Activated CD8-positive, alpha-beta T cell treated with anti-CD3 and anti-CD28 coated beads for 36 hours (primary cell): ENCODE results near the gene EFCAB6. TPM values are rescaled to one million over a fixed set of nuclear protein-coding genes. Genes with fewer than 3 reads are reported as not detected.

Source experiments
- ATAC-seq: fragments of 200-7000 bp; cut with Tn5 transposase; one replicate; pipeline ENCODE4 v1.10.0; 2021; ENCODE audit warnings: mild to moderate bottlenecking, moderate library complexity
- CTCF ChIA-PET: fragments of 350-600 bp; sonication (Branson Sonifier 250); formaldehyde crosslinking; loops from one replicate; lab custom pipeline; 2021; ENCODE audit warnings: antibody characterized with exemption; lab: Charles Lee
- POLR2A ChIA-PET: fragments of 350-600 bp; sonication (Branson Sonifier 250); formaldehyde crosslinking; loops from one replicate; lab custom pipeline; 2021; ENCODE audit warnings: antibody characterized with exemption; lab: Charles Lee
- DNase-seq: peaks from one replicate; pipeline ENCODE4 v3.0.0-alpha.2; 2020
- H3K27ac Mint-ChIP-seq: one replicate; pipeline ENCODE4 v1.8.0; 2021; ENCODE audit warnings: mild to moderate bottlenecking, mixed read lengths
- H3K27me3 Mint-ChIP-seq: one replicate; pipeline ENCODE4 v1.8.0; 2021; ENCODE audit warnings: mixed read lengths
- H3K36me3 Mint-ChIP-seq: one replicate; pipeline ENCODE4 v1.8.0; 2021; ENCODE audit warnings: low read depth, mixed read lengths
- H3K4me1 Mint-ChIP-seq: one replicate; pipeline ENCODE4 v1.8.0; 2021; ENCODE audit warnings: low read depth, mixed read lengths
- H3K4me3 Mint-ChIP-seq: one replicate; pipeline ENCODE4 v1.8.0; 2021; ENCODE audit warnings: mild to moderate bottlenecking, moderate library complexity, mixed read lengths
- H3K9me3 Mint-ChIP-seq: one replicate; pipeline ENCODE4 v1.8.0; 2021; ENCODE audit warnings: mixed read lengths
- intact Hi-C: fragments of 100-400 bp; cut with micrococcal nuclease; formaldehyde crosslinking; loops from one replicate; pipeline ENCODE4 v1.10.0; 2022
- total RNA-seq, 2 experiments: library from RNA; stranded (reverse); gene quantifications; one replicate each; pipeline ENCODE4 v1.2.3, GENCODE V29; 2021
- TF ChIP-seq, protein P1 (sequence below): fragments of 200-600 bp; IDR thresholded peaks from one replicate; pipeline ENCODE4 v1.8.0; 2022; ENCODE audit warnings: antibody characterized with exemption, mild to moderate bottlenecking

Gene EFCAB6
- total RNA-seq, 2 experiments from 2014 or later, result 0.16 to 0.29 TPM

DNA sequence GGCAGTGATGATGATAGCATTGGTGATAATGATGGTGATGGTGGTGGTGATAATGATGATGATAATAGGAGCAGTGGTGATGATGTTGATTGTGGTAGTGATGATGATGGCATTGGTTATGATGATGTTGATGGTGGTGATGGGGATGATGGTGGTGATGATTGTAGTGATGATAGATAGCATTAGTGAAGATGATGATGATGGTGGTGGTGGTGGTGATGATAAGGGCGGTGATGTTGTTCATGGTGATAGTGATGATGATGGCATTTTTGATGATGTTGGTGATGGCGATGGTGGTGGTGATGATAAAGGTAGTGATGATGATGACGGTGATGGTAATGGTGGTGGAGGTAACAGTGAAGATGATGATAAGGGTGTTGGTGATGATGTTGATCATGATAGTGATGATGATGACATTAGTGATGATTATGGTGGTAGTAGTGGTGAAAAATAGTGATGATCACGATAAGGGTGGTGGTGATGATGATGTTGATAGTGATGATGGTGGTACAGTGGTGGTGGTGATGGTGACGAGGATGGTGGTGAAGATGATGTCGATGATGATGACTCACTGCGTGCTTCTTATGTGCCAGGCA, 307.3 kb downstream of the EFCAB6 start:
- Mint-ChIP-seq H3K27ac (no peak overlapping the region), H3K4me1 (no peaks in the 10 kb centered on the region), H3K36me3 (no peaks in the 10 kb centered on the region), H3K9me3 (no peaks in the 10 kb centered on the region), H3K27me3 (no peaks in the 10 kb centered on the region), H3K4me3 (no peak overlapping the region)
- ChIA-PET POLR2A (no interaction called here), CTCF (no interaction called here)
- intact Hi-C loops, result no loop called here
- DNase-seq (no peak), ATAC-seq (no peak)
- TF ChIP-seq, protein P1, sequence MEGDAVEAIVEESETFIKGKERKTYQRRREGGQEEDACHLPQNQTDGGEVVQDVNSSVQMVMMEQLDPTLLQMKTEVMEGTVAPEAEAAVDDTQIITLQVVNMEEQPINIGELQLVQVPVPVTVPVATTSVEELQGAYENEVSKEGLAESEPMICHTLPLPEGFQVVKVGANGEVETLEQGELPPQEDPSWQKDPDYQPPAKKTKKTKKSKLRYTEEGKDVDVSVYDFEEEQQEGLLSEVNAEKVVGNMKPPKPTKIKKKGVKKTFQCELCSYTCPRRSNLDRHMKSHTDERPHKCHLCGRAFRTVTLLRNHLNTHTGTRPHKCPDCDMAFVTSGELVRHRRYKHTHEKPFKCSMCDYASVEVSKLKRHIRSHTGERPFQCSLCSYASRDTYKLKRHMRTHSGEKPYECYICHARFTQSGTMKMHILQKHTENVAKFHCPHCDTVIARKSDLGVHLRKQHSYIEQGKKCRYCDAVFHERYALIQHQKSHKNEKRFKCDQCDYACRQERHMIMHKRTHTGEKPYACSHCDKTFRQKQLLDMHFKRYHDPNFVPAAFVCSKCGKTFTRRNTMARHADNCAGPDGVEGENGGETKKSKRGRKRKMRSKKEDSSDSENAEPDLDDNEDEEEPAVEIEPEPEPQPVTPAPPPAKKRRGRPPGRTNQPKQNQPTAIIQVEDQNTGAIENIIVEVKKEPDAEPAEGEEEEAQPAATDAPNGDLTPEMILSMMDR, result no peak

DNA sequence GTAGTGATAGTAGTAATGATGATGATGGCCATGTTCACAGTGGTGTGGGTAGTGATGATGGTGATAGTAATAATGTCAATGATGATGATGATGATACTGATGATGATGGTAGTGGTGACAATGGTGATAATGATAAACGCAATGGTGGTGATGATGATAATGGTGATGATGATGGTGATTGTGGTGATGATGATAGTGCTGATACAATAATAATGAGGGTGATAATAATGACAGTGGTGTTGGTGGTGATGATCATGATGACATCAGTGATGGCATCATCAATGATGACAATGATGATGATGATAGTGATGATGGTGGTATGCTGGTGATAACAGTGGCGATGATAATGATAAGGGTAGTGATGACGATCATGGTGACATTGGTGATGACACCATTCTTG, 308.0 kb downstream of the EFCAB6 start:
- Mint-ChIP-seq H3K4me1 (no peaks in the 10 kb centered on the region), H3K36me3 (no peaks in the 10 kb centered on the region), H3K4me3 (no peak overlapping the region), H3K27me3 (no peaks in the 10 kb centered on the region), H3K9me3 (no peaks in the 10 kb centered on the region), H3K27ac (no peak overlapping the region)
- POLR2A ChIA-PET, result no interaction called here
- intact Hi-C loops, result no loop called here
- CTCF ChIA-PET, result no interaction called here
- TF ChIP-seq, protein P1, result no peak
- DNase-seq (no peak), ATAC-seq (no peak)

DNA sequence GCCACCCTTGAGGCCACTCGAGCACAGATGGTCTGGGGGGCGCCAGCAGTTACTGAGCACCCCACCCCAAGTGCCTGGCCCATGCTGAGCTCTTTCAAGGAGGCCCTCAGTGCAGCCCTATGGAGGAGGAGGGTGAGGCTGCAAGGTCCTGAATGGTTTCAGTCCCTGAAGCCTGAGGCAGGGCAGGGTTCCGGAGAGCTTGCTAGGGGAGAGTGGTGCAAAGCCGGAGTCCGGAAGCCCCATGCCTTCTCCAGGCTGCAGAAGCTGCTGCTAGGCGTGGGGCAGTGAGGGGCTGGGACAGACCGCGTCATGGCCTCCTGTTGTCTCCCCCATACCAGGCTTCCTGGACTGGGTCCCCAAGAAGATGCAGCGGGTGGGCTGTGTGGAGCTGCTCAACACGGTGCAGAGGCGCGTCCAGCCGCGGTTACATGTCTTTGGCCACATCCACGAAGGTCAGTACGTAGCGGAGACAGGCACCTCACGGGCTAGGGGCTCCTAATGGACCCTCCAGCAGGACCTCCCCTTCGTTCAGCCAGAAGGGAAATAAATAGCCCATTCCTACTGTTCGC, 309.7 kb downstream of the EFCAB6 start:
- no peaks in the 10 kb centered on the region for H3K36me3 Mint-ChIP-seq
- ATAC-seq, result no peak
- H3K27me3 Mint-ChIP-seq, result no peaks in the 10 kb centered on the region
- ChIA-PET CTCF (no interaction called here), POLR2A (interaction anchor here (0.6 kb wide), 1 partner anchor 852 kb away, joined by 3 read pairs; no protein-coding TSS in a partner anchor)
- intact Hi-C loops, result no loop called here
- H3K9me3 Mint-ChIP-seq, result no peaks in the 10 kb centered on the region
- no peak overlapping the region for H3K27ac Mint-ChIP-seq
- no peaks in the 10 kb centered on the region for H3K4me1 Mint-ChIP-seq
- DNase-seq, result no peak
- H3K4me3 Mint-ChIP-seq, result no peak overlapping the region
- TF ChIP-seq, protein P1, result no peak

DNA sequence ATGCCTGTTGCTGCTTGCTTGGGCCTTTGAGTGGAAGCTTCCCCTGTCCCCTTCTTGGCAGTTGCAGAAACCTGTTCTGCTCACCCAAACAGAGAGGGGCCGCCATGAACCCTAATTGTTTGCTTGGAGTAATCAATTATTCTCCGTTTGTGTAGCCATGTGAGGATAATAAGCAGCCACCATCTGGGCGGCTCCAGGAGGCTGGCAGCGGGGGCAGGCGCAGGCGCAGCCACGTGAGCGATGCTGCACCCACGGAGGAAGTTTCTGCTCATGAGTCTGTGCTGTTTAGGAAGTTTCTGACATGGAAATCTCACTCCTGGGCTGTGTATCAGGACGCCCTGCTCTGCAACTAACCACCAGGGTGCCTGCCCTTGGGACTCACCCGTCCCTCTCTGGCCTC, 310.2 kb downstream of the EFCAB6 start:
- intact Hi-C loops, result no loop called here
- H3K4me1 Mint-ChIP-seq, result no peaks in the 10 kb centered on the region
- DNase-seq (no peak), ATAC-seq (no peak)
- no peaks in the 10 kb centered on the region for H3K27me3 Mint-ChIP-seq
- H3K36me3 Mint-ChIP-seq, result no peaks in the 10 kb centered on the region
- H3K4me3 Mint-ChIP-seq, result no peak overlapping the region
- TF ChIP-seq, protein P1, result no peak
- ChIA-PET POLR2A (no interaction called here), CTCF (no interaction called here)
- no peaks in the 10 kb centered on the region for H3K9me3 Mint-ChIP-seq
- no peak overlapping the region for H3K27ac Mint-ChIP-seq

DNA sequence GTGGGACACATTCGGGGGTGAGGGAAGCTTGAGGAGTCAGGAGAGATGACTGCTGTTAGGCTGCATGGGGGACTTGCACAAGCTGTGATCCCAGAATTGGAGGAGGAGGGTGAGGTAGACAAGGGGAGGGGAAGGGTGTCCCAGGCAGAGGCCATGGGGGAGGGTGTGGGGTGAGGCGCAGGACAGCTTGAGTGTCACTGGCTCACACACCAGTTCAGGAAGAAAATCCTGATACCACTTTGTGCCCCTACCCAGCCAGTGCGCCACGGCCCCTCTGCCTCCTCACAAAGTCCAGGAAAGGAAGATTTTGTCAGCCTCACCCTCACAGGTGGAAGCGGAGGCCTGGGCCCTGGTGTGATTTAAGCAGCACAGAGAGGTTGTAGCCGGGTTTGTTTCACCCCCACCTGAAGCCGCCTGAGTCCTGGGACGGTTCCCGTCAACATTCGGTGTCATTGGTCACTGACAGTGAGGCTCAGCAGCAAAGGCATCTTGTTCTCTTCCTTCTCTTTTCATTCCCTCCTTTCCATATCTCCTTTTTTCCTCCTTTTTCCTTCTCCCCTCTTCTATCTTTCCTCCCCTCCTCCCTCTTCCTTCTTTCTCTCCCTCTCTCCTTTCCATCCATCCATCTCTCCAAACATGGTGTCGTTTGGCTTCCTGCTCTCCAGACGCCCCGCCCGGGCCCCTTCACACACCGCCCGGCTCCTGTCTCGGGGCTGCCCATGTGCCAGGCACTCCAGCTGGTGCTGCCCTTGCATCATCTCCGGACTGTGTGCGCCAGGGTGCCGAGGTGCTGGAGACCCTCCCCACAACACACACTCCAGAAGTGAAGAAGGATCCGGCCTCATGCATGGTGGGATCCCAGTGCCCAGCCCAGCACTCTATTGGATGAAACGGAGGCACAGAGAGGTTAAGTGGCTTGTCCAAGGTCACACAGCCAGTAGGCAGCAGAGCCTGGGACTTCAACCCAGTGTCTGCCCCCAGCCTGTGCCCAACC, 311.0 kb downstream of the EFCAB6 start:
- Mint-ChIP-seq H3K27me3 (no peaks in the 10 kb centered on the region), H3K36me3 (no peaks in the 10 kb centered on the region), H3K4me1 (no peaks in the 10 kb centered on the region), H3K9me3 (no peaks in the 10 kb centered on the region), H3K4me3 (no peak overlapping the region), H3K27ac (no peak overlapping the region)
- ChIA-PET POLR2A (no interaction called here), CTCF (no interaction called here)
- intact Hi-C loops, result no loop called here
- DNase-seq (no peak), ATAC-seq (no peak)
- TF ChIP-seq, protein P1, result no peak
